Stomach (tissue), 9 donors: ENCODE results near the gene ZNRD2. TPM values are rescaled to one million over a fixed set of nuclear protein-coding genes. Genes with fewer than 3 reads are reported as not detected.

ENCODE experiments used
- DNase-seq, 2 donors: peaks; one replicate each; pipeline versions ENCODE4 v3.0.0 to v3.0.0-alpha.2; 2013 to 2019
- H3K27ac ChIP-seq, 5 donors: fragments of 200-600 bp in 4 of 5; sonication (generic) in 4 of 5; one replicate each; pipeline ENCODE4 v1.5.1; 2013 to 2019; ENCODE audit warnings: mild to moderate bottlenecking in 1 of 5, moderate library complexity in 1 of 5
- H3K27me3 ChIP-seq, 3 donors: fragments of 200-600 bp; sonication (generic); one replicate each; pipeline ENCODE4 v1.5.1; 2017 to 2019; ENCODE audit warnings: mixed run types in 1 of 3
- H3K36me3 ChIP-seq, 4 donors: fragments of 200-600 bp; sonication (generic); 1 replicate in 3 of 4; 2 replicates in 1 of 4; pipeline ENCODE4 v1.5.1; 2016 to 2019
- H3K4me1 ChIP-seq, 4 donors: fragments of 200-600 bp; sonication (generic); one replicate each; pipeline ENCODE4 v1.5.1; 2016 to 2019
- H3K4me3 ChIP-seq, 4 donors: fragments of 200-600 bp; sonication (generic) in 3 of 4; one replicate each; pipeline ENCODE4 v1.5.1; 2016 to 2019; ENCODE audit warnings: mild to moderate bottlenecking in 1 of 4
- H3K9me3 ChIP-seq, 4 donors: fragments of 200-600 bp; sonication (generic); one replicate each; pipeline ENCODE4 v1.5.1; 2016 to 2019
- EP300 ChIP-seq: sonication (generic); formaldehyde crosslinking; IDR thresholded peaks from one replicate; pipeline ENCODE4 v1.6.1; 2017; ENCODE audit warnings: antibody characterized with exemption
- POLR2A ChIP-seq, 4 donors: fragments of 450-650 bp; IDR thresholded peaks; one replicate each; pipeline ENCODE4 v1.6.1; 2016; ENCODE audit warnings: antibody characterized with exemption in 4 of 4, control low read depth in 2 of 4, mild to moderate bottlenecking in 1 of 4, moderate library complexity in 1 of 4
- POLR2AphosphoS5 ChIP-seq, 3 donors: sonication (generic); formaldehyde crosslinking; IDR thresholded peaks; one replicate each; pipeline ENCODE4 v1.6.1; 2016; ENCODE audit warnings: antibody characterized with exemption in 3 of 3
- WGBS, 5 donors: extraction: QIAGEN DNeasy Blood & Tissue Kit in 3 of 5; methylation state at CpG; one replicate each; pipeline versions ENCODE4 v1.1.5 to v1.1.7; 2013 to 2018; 5-methylcytosine and 5-hydroxymethylcytosine counted together
- intact Hi-C: fragments of 100-400 bp; cut with DNase I; formaldehyde crosslinking; loops from one replicate; pipeline ENCODE4 v1.15.1; 2023; ENCODE audit warnings: low total_unique reads
- polyA plus RNA-seq, 3 donors: library from polyadenylated mRNA; stranded (reverse); fragments of 200-250 nt; gene quantifications; one replicate each; pipeline ENCODE4 v1.2.3, GENCODE V29; 2013
- total RNA-seq, 5 donors: library from RNA; depleted of rRNA; stranded (reverse); fragments of >200 nt; gene quantifications; one replicate each; pipeline versions ENCODE4 v1.1.0 to v1.2.3, GENCODE V29; 2014 to 2016
- TF ChIP-seq, protein P1 (sequence below), 7 experiments: fragments of 450-650 bp in 4 of 7; fragments of 200-600 bp in 3 of 7; sonication (generic) in 3 of 7; IDR thresholded peaks; one replicate each; pipeline ENCODE4 v1.5.1; 2016 to 2019; ENCODE audit warnings: antibody characterized with exemption in 7 of 7, control low read depth in 2 of 7, mild to moderate bottlenecking in 1 of 7
- donor health status: healthy with polysubstance abuse.
- donor health status: Bipolar disorder and iron deficiency.
- donor health status: healthy.

ZNRD2 gene
- total and polyA plus RNA-seq, 8 donors = 17.7 to 99.1 (median 51.8) TPM

DNA sequence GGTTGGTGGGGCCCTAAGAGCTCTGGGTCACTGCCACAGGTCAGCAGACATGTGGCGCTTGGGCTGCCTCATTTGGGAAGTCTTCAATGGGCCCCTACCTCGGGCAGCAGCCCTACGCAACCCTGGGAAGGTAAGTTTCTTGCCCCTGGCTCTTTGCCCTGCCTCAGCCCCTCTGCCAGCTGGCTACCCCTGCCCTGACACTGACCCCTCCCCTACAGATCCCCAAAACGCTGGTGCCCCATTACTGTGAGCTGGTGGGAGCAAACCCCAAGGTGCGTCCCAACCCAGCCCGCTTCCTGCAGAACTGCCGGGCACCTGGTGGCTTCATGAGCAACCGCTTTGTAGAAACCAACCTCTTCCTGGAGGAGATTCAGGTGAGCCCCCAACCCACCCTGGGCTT is 43.5 kb upstream of the ZNRD2 start:
- Histone ChIP-seq H3K27ac (no peak overlapping the region), H3K27me3 (no peaks in the 10 kb centered on the region), H3K4me1 (peaks cover 21 to 52% (median 41%) of the 10 kb centered on the region in 4 donors), H3K36me3 (peaks cover 37 to 56% (median 55%) of the 10 kb centered on the region in 4 donors), H3K4me3 (peak overlapping the region in 1 of 4 donors; percentile 71), H3K9me3 (no peaks in the 10 kb centered on the region)
- intact Hi-C loops = no loop called here
- 87 to 94% (median 90%) methylated on average over 7 to 8 of the region's 8 CpGs for WGBS, 5 donors
- TF ChIP-seq EP300 (no peak), POLR2AphosphoS5 (IDR thresholded peaks at IDR 0.05) (no peak), POLR2A (IDR thresholded peaks at IDR 0.05) (no peak)
- TF ChIP-seq, protein P1, sequence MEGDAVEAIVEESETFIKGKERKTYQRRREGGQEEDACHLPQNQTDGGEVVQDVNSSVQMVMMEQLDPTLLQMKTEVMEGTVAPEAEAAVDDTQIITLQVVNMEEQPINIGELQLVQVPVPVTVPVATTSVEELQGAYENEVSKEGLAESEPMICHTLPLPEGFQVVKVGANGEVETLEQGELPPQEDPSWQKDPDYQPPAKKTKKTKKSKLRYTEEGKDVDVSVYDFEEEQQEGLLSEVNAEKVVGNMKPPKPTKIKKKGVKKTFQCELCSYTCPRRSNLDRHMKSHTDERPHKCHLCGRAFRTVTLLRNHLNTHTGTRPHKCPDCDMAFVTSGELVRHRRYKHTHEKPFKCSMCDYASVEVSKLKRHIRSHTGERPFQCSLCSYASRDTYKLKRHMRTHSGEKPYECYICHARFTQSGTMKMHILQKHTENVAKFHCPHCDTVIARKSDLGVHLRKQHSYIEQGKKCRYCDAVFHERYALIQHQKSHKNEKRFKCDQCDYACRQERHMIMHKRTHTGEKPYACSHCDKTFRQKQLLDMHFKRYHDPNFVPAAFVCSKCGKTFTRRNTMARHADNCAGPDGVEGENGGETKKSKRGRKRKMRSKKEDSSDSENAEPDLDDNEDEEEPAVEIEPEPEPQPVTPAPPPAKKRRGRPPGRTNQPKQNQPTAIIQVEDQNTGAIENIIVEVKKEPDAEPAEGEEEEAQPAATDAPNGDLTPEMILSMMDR (IDR thresholded peaks at IDR 0.05) = no peak
- DNase-seq = peak in 1 of 2 donors; percentile 7

DNA sequence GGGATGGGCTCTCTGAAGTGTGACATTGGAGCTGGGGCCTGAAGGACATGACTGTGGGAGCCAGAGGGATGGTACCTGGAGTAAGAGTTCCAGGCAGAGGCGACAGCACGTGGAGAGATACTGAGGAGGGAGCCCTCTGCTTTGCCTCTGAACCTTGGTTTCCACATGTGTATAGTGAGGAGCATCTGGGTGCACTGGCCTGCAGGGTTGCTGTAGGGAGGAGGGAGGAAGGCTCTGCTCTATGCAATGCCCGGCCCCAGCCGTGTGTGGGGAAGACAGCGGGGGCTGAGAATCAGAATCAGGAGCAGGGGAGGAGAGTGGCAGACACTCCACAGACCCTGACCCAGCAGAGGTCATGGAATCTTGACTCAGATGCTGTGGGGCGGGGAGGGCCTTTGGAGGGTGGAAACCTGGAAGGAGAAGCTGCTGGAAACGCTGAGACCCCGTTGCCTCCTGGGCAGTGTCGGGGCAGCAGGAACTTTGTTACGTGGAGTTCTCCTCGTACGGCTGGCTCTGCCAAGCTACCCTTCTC is 41.4 kb upstream of the ZNRD2 start:
- H3K9me3 ChIP-seq = no peaks in the 10 kb centered on the region
- H3K27me3 ChIP-seq = no peaks in the 10 kb centered on the region
- TF ChIP-seq POLR2A (IDR thresholded peaks at IDR 0.05) = no peak
- TF ChIP-seq, protein P1 (IDR thresholded peaks at IDR 0.05) = no peak
- no peak for TF ChIP-seq EP300
- no peak for TF ChIP-seq POLR2AphosphoS5 (IDR thresholded peaks at IDR 0.05)
- peaks cover 54 to 77% (median 77%) of the 10 kb centered on the region in 4 donors for H3K36me3 ChIP-seq
- H3K4me1 ChIP-seq = peaks cover 21 to 44% (median 35%) of the 10 kb centered on the region in 4 donors
- DNase-seq = peak in 1 of 2 donors; percentile 5
- intact Hi-C loops = no loop called here
- no peak overlapping the region for H3K27ac ChIP-seq
- H3K4me3 ChIP-seq = no peak overlapping the region
- 89 to 95% (median 93%) methylated on average over 12 of the region's 12 CpGs for WGBS, 5 donors

DNA sequence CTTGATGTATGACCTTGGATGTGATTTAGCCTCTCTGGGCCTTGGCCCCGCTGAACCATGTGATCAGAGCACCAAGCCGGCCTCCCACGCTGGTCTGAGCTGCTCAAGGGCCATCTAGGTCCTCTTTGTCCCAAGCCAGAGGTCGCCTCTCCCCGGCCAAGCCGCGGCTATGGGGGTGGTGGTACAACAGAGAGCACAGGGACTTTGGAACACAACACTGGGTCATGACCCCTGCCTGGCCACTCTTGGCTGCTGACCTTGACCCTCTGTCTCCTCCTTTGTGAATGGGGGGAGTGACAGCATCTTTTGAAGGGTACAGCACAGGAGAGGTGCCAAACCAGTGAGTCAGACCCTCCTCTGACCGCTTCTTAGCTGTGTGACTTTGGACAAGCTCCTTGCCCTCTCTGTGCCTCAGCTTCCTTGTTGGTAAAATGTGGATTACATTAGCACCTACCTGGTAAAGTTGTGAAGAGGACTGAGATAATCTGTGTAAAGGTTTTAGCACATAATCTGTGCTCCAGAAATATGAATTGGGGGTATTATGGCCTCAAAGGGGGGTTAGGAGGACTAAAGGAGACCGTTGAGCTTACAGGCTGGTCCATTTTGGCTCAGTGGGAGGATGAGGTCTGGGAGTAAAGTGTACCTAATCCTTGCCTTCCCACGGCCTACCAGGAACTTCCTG is 40.7 kb upstream of the ZNRD2 start:
- TF ChIP-seq POLR2AphosphoS5 (IDR thresholded peaks at IDR 0.05) (no peak), EP300 (no peak), POLR2A (IDR thresholded peaks at IDR 0.05) (no peak)
- TF ChIP-seq, protein P1 (IDR thresholded peaks at IDR 0.05) = no peak
- H3K27me3 ChIP-seq = no peaks in the 10 kb centered on the region
- H3K9me3 ChIP-seq = no peaks in the 10 kb centered on the region
- intact Hi-C loops = no loop called here
- 72 to 88% (median 85%) methylated on average over 7 to 10 of the region's 10 CpGs for WGBS, 5 donors
- peaks cover 57 to 85% (median 83%) of the 10 kb centered on the region in 4 donors for H3K36me3 ChIP-seq
- no peak overlapping the region for H3K4me3 ChIP-seq
- peak in 1 of 2 donors; percentile 9 for DNase-seq
- no peak overlapping the region for H3K27ac ChIP-seq
- peaks cover 14 to 37% (median 28%) of the 10 kb centered on the region in 4 donors for H3K4me1 ChIP-seq

DNA sequence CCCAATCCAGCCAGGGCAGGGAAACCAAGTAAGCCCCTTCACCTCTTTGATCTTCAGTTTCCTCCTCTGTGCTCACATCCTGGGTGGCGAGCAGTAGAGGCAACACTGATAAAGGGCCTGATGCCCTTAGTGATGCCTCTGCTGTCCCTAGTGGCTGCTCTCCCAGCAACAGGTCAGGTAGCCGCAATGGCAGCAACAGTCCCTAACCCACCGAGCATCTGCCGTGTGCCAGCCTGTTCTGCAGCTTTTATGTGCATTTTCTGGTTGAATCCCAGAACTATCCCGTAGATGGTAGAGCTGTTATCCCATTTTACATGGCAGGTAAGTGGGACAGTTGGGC is 40.1 kb upstream of the ZNRD2 start:
- intact Hi-C loops = no loop called here
- Histone ChIP-seq H3K27ac (no peak overlapping the region), H3K36me3 (peaks cover 57 to 90% (median 88%) of the 10 kb centered on the region in 4 donors), H3K27me3 (no peaks in the 10 kb centered on the region), H3K4me3 (no peak overlapping the region), H3K4me1 (peaks cover 14 to 37% (median 28%) of the 10 kb centered on the region in 4 donors), H3K9me3 (no peaks in the 10 kb centered on the region)
- DNase-seq = peak in 1 of 2 donors; percentile 33
- 71 to 88% (median 84%) methylated on average over 5 of the region's 5 CpGs for WGBS, 5 donors
- no peak for TF ChIP-seq POLR2A (IDR thresholded peaks at IDR 0.05)
- TF ChIP-seq, protein P1 (IDR thresholded peaks at IDR 0.05) = no peak
- TF ChIP-seq EP300 = no peak
- no peak for TF ChIP-seq POLR2AphosphoS5 (IDR thresholded peaks at IDR 0.05)
